ENCODE measurements around the gene IMPACT.

The IMPACT gene

DNA sequence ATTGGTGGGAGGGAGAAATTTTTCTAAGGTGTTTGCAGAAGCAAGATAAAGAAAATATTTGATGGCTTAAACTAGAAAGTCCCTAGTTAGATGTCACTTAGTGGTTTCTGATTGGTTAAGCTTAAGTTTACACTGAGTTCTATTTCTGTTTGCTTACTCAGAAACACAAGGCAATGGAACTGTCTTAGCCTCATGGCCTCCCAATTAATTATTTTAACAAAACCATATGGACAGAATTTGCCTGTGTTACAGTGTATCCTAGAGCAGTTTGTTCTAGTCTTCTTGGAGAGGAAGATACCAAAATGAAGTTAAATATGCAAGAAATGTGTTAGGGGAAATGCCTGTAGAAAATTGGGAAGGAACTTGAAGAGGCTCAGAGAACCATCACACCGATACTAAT is 4.6 kb upstream of the IMPACT start:
- no peak for DNase-seq (ENCODE audit: low read depth in 1 of 2, low spot score in 1 of 2)

- DNase-seq (ENCODE audit: low read depth in 1 of 2, low spot score in 1 of 2), result no peak
Observed at GRCh38 chr18:24426073-24426397, 435 bp upstream of the IMPACT start.

- no peak for DNase-seq (ENCODE audit: low read depth in 1 of 2, low spot score in 1 of 2)
Observed at GRCh38 chr18:24427484-24427883, 1.0 kb downstream of the IMPACT start.

GRCh38 chr18:24428709-24429108 is 2.2 kb downstream of the IMPACT start:
- DNase-seq (ENCODE audit: low read depth in 1 of 2, low spot score in 1 of 2), result no peak

DNA sequence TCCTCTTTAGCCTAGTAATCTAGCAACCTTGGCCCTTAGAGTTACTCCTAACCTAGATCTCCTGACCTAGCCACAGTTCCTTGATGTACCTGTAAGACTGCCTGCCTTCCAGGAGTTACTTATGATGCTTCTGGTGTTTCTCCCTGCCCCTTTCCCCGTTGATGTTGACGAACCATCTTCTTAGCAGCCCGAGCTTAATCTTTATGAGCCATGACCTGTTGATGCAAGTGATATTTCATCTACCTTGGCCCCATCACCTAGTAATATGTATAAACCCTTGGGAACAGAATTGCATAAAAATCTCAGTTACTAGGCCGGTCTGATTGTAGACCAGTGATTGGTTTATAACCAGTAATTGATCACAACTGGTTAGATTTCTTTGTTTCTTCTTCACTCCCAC is 2.7 kb downstream of the IMPACT start:
- no peak for DNase-seq (ENCODE audit: low read depth in 1 of 2, low spot score in 1 of 2)

DNA sequence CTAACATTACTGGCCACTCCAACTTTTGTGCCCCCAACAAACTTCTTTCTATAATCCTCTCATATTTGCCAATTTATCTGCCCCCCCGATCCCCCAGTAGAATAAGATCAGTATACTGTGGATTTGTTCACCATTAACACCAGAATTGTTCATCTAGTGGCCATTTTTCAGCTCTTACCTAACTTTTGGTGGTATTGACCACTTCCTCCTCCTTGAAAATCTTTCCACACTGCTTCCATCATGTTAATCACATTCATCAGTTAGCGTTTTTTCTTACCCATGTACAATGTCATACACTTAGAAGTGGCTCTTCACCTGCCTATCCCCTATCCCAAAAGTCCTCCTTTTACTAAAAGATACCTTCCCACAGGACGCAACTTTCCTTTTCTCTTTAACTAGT is 6.1 kb downstream of the IMPACT start:
- no peak for DNase-seq (ENCODE audit: low read depth in 1 of 2, low spot score in 1 of 2)

- DNase-seq (ENCODE audit: low read depth in 1 of 2, low spot score in 1 of 2), result no peak
Observed at GRCh38 chr18:24436939-24437338, 10.5 kb downstream of the IMPACT start.

- DNase-seq (ENCODE audit: low read depth in 1 of 2, low spot score in 1 of 2), result no peak
Observed at GRCh38 chr18:24443870-24444269, 17.4 kb downstream of the IMPACT start.

DNA sequence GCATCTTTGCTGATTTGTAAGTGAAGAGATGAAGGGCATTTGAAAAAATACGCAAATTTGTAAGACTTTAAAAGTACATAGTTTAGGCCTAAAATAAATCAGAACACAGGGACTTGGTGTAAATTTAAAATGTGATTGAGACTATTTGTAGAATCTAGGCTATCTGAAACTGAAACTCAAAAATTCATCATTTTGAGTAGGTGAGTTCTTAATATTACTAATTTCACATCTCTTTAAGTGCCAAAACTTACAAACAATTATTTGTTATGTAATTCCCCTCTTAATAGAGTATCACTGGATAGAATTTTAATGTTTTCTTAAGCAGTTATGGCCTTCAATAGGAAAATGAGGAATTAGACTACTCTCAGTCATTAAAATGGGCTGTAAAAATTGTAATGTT is 20.0 kb downstream of the IMPACT start:
- DNase-seq (ENCODE audit: low read depth in 1 of 2, low spot score in 1 of 2), result no peak

DNA sequence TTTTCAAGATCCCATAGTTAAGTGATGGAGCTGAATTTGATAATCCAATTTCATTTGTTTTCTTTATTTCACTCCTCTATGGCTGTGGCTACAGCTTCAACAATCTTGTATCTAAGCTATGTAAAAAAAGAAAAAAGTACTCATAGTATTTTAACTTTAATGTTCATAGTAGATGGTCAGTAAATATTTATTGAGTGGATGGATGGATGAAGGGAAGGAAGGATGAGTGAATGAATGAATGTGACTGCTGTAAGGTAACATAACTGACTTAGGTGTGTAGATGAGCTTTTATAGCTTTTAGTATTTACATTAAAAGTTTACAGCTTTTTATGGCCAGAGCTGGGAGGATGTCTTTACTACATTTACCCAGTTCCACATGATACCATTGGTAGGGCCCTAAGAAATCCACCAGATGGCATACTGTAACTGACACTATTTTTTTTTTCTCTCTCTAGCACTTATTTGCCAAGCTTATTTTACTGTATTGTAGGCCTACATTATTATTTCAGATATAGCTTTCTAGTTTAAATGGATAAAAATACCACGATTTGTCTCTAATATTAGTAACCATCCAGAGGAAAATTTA is 20.6 kb downstream of the IMPACT start:
- no peak for DNase-seq (ENCODE audit: low read depth in 1 of 2, low spot score in 1 of 2)

- DNase-seq (ENCODE audit: low read depth in 1 of 2, low spot score in 1 of 2), result no peak
Observed at GRCh38 chr18:24447961-24448360, 21.5 kb downstream of the IMPACT start.

GRCh38 chr18:24456549-24456948 is 30.1 kb downstream of the IMPACT start:
- DNase-seq (ENCODE audit: low read depth in 1 of 2, low spot score in 1 of 2), result no peak

DNA sequence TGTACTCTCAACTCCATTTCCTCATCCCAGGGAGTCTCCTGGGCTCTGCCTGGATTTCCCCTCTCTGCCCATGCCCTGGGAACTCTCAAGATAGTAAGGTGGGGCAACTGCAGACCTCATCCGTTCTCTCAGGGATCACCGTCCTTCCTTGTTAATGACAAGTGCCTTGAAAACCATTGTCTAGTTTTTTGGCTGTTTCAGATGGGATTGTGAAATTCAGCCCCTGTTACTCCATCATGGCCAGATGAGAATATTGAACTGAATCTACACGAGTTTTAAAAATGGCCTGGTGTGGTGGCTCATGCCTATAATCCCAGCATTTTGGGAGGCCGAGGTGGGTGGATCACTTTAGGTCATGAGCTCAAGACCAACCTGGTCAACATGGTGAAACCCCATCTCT is 33.3 kb downstream of the IMPACT start:
- no peak for DNase-seq (ENCODE audit: low read depth in 1 of 2, low spot score in 1 of 2)

DNA sequence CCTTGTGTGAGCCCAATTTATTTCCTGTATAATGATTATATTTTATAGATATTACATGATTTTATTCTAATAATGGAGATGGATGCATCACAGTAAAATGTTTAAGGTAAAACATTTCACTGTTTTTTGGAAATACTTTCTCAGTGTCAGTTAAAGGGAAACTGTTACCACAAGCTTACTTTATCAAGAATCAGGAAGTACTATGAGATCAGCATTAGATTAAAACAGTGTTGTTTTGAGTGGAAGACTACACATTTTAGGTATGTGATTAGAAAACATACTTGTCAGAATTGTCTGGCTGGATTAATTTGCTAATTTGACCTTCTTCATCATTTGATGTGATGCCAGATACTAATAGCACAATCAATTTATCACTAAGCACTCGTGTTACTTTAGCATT is 33.9 kb downstream of the IMPACT start, which contains the start of gene HRH4:
TSS of gene HRH4 (plus strand) at position 250 of the 400 bp plus-strand sequence. CDS start at position 342, 92 bp downstream.
- no peak for DNase-seq (ENCODE audit: low read depth in 1 of 2, low spot score in 1 of 2)

GRCh38 chr18:24461996-24462395 is 35.5 kb downstream of the IMPACT start:
- no peak for DNase-seq (ENCODE audit: low read depth in 1 of 2, low spot score in 1 of 2)

DNA sequence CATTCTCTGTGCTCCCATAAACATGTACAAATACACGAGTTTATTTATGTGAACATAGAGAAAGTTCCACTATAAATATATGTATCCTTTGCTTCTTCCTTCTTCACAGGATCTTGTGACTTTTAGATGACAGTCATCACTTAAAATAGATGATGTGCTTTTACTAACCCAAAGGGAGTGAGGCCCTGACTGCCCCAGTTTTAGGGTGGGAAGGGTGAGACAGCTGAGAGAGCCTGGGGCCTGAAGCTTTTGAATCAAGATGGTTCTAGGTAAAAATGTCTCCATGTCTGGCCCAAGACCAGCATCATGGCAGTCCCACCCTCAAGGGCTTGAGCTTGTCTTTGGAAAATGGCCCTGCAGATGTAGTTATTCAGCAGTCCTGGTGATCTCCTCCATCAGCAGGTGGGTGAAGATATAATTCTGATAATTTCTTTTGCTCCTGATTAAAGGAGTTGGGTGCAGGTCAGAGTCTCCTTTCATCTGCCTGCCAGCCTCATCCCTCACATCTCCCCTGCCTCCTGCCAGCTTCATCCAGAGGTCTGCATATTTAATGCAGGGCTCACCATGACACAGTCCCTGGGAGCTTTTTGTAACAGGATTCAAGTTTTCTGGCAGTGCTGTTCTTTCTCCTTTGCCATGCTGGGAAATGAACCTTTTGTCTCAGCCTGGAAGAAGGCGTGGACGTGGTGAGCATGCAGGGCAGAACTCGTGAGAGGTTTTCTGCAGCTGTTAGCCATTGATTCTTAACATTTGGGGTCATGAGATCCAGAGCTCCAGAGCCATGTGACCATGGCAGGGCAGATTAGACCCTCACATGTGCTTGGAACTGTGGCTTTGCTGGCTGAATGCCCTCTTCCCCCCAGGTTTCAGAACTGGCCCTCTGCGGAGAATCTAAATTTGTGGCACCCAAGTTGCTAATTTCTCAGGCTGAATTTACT is 36.6 kb downstream of the IMPACT start:
- DNase-seq (ENCODE audit: low read depth in 1 of 2, low spot score in 1 of 2), result no peak

GRCh38 chr18:24465486-24465885 is 39.0 kb downstream of the IMPACT start:
- no peak for DNase-seq (ENCODE audit: low read depth in 1 of 2, low spot score in 1 of 2)

GRCh38 chr18:24466771-24467170 is 40.3 kb downstream of the IMPACT start:
- DNase-seq (ENCODE audit: low read depth in 1 of 2, low spot score in 1 of 2), result no peak

DNA sequence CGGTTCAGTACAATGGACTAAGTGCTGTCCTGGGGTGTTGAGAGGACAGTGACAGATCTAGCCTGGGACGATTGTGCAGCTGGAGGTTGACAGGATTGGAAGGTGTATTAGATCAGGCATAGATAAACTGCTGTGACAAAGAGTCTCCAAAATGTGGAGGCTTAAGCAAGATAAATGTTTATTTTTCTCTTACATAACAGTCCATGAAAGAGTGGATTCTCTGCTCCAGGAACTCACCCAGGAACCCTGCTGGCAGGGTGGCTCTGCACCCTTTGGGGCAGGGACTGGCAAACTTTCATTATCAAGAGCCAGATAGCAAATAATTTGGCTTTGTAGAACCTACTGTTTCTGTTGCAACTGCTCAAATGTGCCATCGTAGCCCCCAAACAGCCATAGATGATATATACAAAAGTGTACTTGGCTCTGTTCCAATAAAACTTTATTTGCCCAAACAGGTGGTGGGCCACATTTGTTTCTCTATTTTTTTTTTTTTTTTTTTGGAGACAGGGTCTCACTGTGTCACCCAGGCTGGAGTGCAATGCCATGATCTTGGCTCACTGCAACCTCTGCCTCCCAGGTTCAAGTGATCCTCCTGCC is 43.6 kb downstream of the IMPACT start:
- DNase-seq (ENCODE audit: low read depth in 1 of 2, low spot score in 1 of 2), result no peak

GRCh38 chr18:24470805-24471204 is 44.3 kb downstream of the IMPACT start:
- no peak for DNase-seq (ENCODE audit: low read depth in 1 of 2, low spot score in 1 of 2)

DNA sequence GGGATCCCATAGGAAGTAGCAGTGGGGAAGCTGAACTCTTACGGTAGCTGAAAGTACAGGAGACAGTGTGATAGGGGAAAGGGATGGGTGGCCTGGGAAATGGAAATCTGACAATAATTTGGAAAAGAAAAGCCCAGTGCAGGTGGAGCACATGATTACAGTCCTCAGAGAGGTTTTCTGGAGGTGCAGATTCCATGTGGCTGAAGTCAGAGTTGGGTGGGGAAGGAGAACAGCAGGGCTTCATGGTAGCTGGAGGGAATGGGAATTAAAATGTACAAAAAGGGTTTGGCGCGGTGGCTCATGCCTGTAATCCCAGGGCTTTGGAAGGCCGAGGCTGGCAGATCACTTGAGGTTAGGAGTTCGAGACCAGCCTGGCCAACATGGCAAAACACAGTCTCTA is 46.1 kb downstream of the IMPACT start:
- DNase-seq (ENCODE audit: low read depth in 1 of 2, low spot score in 1 of 2), result no peak

DNA sequence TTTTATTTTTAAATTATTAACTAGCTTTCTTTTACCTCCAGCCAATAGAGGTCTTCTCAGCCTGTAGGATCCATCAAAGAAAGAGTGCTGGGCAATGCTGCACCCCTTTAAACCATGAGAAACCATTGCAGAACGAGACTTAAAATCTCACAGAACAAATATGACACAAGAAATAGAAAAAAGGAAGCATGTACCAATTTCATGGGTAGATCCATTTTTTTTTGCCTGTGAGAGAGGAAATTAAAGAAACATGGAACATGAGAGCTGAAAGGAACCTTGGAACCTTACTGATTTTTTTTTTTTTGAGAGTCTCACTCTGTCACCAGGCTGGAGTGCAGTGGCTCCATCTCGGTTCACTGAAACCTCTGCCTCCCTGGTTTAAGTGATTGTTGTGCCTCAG is 47.9 kb downstream of the IMPACT start:
- no peak for DNase-seq (ENCODE audit: low read depth in 1 of 2, low spot score in 1 of 2)

Measured in activated T-helper 1 cell treated with anti-CD3 and anti-CD28 coated beads, Interleukin-2, amount 50 U/mL, for 16 hours (primary cell).